Endothelial cell (in vitro differentiated cells): Measurements from ENCODE around the gene GAB1. TPM values are rescaled to one million over a fixed set of nuclear protein-coding genes. Genes with fewer than 3 reads are reported as not detected.

ENCODE experiments used
- DNase-seq: peaks from one replicate; pipeline ENCODE4 v3.0.0; 2021; ENCODE audit warnings: low spot score
- H3K27ac Mint-ChIP-seq: one replicate; pipeline ENCODE4 v1.8.0; 2021; ENCODE audit warnings: mixed read lengths, inconsistent platforms; ENCODE audit not compliant: unreplicated experiment
- H3K27me3 Mint-ChIP-seq: one replicate; pipeline ENCODE4 v1.8.0; 2021; ENCODE audit warnings: mild to moderate bottlenecking, moderate library complexity, mixed read lengths, inconsistent platforms; ENCODE audit not compliant: unreplicated experiment
- H3K36me3 Mint-ChIP-seq: one replicate; pipeline ENCODE4 v1.8.0; 2021; ENCODE audit warnings: mild to moderate bottlenecking, low read depth, mixed read lengths, inconsistent platforms; ENCODE audit not compliant: unreplicated experiment
- H3K4me1 Mint-ChIP-seq: one replicate; pipeline ENCODE4 v1.8.0; 2021; ENCODE audit warnings: mild to moderate bottlenecking, mixed read lengths, inconsistent platforms; ENCODE audit not compliant: unreplicated experiment
- H3K4me3 Mint-ChIP-seq: one replicate; pipeline ENCODE4 v1.8.0; 2021; ENCODE audit warnings: mild to moderate bottlenecking, mixed read lengths, inconsistent platforms; ENCODE audit not compliant: unreplicated experiment
- H3K9me3 Mint-ChIP-seq: one replicate; pipeline ENCODE4 v1.8.0; 2021; ENCODE audit warnings: mixed read lengths, inconsistent platforms; ENCODE audit not compliant: unreplicated experiment
- CTCF ChIP-seq: fragments of 200-600 bp; sonication (generic); IDR thresholded peaks from one replicate; pipeline ENCODE4 v1.5.0; 2021; ENCODE audit warnings: antibody characterized with exemption; ENCODE audit not compliant: unreplicated experiment
- total RNA-seq: library from RNA; stranded (reverse); fragmentation: NEBNext Ultra II Directional; extraction: Animal tissue kit (Norgen Biotek cat#: 25700); gene quantifications from one replicate; pipeline ENCODE4 v1.2.1, GENCODE V29; 2021; ENCODE audit not compliant: unreplicated experiment

The GAB1 gene
- total RNA-seq, 1 donor from 2014 or later, result 51.8 TPM

- no peak overlapping the region for H3K27ac Mint-ChIP-seq
- no peak overlapping the region for H3K4me3 Mint-ChIP-seq
- H3K27me3 Mint-ChIP-seq, result peaks cover 5% of the 10 kb centered on the region
- peaks cover 42% of the 10 kb centered on the region for H3K4me1 Mint-ChIP-seq
- no peak for DNase-seq
- H3K9me3 Mint-ChIP-seq, result no peaks in the 10 kb centered on the region
- no peak for TF ChIP-seq CTCF
- H3K36me3 Mint-ChIP-seq, result no peaks in the 10 kb centered on the region
Measured at GRCh38 chr4:143360838-143361625, 24.4 kb downstream of the GAB1 start.

- no peak overlapping the region for H3K27ac Mint-ChIP-seq
- no peak for DNase-seq
- no peak overlapping the region for H3K4me3 Mint-ChIP-seq
- peaks cover 5% of the 10 kb centered on the region for H3K27me3 Mint-ChIP-seq
- no peak for TF ChIP-seq CTCF
- no peaks in the 10 kb centered on the region for H3K36me3 Mint-ChIP-seq
- no peaks in the 10 kb centered on the region for H3K9me3 Mint-ChIP-seq
- H3K4me1 Mint-ChIP-seq, result peaks cover 42% of the 10 kb centered on the region
Measured at GRCh38 chr4:143362349-143363046, 25.8 kb downstream of the GAB1 start.

- H3K4me1 Mint-ChIP-seq, result peaks cover 42% of the 10 kb centered on the region
- no peak overlapping the region for H3K27ac Mint-ChIP-seq
- H3K9me3 Mint-ChIP-seq, result no peaks in the 10 kb centered on the region
- no peaks in the 10 kb centered on the region for H3K36me3 Mint-ChIP-seq
- H3K27me3 Mint-ChIP-seq, result peaks cover 5% of the 10 kb centered on the region
- H3K4me3 Mint-ChIP-seq, result no peak overlapping the region
- no peak for TF ChIP-seq CTCF
- no peak for DNase-seq
Measured at GRCh38 chr4:143363332-143363731, 26.7 kb downstream of the GAB1 start.

GRCh38 chr4:143364063-143364462 lies 27.4 kb downstream of the GAB1 start:
- peak overlapping the region; percentile 64 for H3K27ac Mint-ChIP-seq

More at GRCh38 chr4:143364063-143364462, 27.4 kb downstream of the GAB1 start:
- H3K4me3 Mint-ChIP-seq, result peak overlapping the region; percentile 68
- peaks cover 5% of the 10 kb centered on the region for H3K27me3 Mint-ChIP-seq
- no peak for TF ChIP-seq CTCF
- DNase-seq, result no peak
- H3K9me3 Mint-ChIP-seq, result no peaks in the 10 kb centered on the region
- no peaks in the 10 kb centered on the region for H3K36me3 Mint-ChIP-seq
- peaks cover 35% of the 10 kb centered on the region for H3K4me1 Mint-ChIP-seq
